Measurements from ENCODE around the gene ABCG2. TPM values are rescaled to one million over a fixed set of nuclear protein-coding genes. Genes with fewer than 3 reads are reported as not detected.

ABCG2 gene
- total RNA-seq, 1 donor from 2014 or later, result under 0.01 TPM

DNA sequence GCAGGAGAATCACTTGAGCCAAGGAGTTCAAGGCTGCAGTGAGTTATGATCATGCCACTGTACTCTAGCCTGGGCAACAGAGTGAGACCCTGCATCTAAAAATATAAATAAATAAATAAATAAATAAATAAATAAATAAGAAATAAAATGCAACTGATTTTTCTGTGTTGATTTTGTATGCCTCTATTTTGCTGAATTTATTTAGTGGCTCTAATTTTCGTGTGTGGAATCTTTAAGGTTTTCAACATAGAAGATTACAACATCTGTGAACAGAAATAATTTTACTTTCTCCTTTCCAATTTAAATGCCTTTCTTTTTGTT lies 30.9 kb upstream of the ABCG2 start:
- no peaks in the 10 kb centered on the region for H3K27me3 ChIP-seq (ENCODE audit: control insufficient read depth, insufficient read depth, low read length)
- no peaks in the 10 kb centered on the region for H3K36me3 ChIP-seq (ENCODE audit: control insufficient read depth, insufficient read depth, low read length)
- no peak overlapping the region for H3K4me3 ChIP-seq (ENCODE audit: low read depth, low read length)
- no peak for DNase-seq (ENCODE audit: low read depth)
- no peak for TF ChIP-seq CTCF (IDR thresholded peaks at IDR 0.05; ENCODE audit: insufficient read depth, low read length, poor library complexity, severe bottlenecking)

GRCh38 chr4:88188738-88189417 lies 30.4 kb upstream of the ABCG2 start:
- DNase-seq (ENCODE audit: low read depth), result no peak

DNA sequence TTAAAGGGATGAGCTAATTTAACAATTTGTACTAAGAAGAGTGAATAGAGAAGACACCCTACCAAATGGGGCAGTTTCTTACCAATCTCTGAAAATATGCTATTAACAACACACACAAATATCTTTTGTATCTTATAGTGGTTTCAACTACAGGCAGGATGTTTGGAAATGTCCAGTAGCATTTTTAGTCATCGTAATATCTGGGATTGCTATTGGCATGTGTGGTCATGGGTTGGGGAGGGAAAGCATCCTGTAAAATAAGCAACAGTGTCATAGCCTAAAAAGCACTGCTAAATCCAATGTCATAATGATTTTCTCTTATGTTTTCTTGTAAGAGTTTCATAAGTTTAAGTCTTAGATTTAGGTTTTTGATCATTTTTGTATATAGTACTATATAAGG lies 29.3 kb upstream of the ABCG2 start:
- Histone ChIP-seq H3K27me3 (ENCODE audit: control insufficient read depth, insufficient read depth, low read length) (no peaks in the 10 kb centered on the region), H3K36me3 (ENCODE audit: control insufficient read depth, insufficient read depth, low read length) (no peaks in the 10 kb centered on the region), H3K4me3 (ENCODE audit: low read depth, low read length) (no peak overlapping the region)
- no peak for DNase-seq (ENCODE audit: low read depth)
- no peak for TF ChIP-seq CTCF (IDR thresholded peaks at IDR 0.05; ENCODE audit: insufficient read depth, low read length, poor library complexity, severe bottlenecking)

More at GRCh38 chr4:88188738-88189417, 30.4 kb upstream of the ABCG2 start:
- no peak for TF ChIP-seq CTCF (IDR thresholded peaks at IDR 0.05; ENCODE audit: insufficient read depth, low read length, poor library complexity, severe bottlenecking)
- H3K27me3 ChIP-seq (ENCODE audit: control insufficient read depth, insufficient read depth, low read length), result no peaks in the 10 kb centered on the region
- no peak overlapping the region for H3K4me3 ChIP-seq (ENCODE audit: low read depth, low read length)
- no peaks in the 10 kb centered on the region for H3K36me3 ChIP-seq (ENCODE audit: control insufficient read depth, insufficient read depth, low read length)

- TF ChIP-seq CTCF (IDR thresholded peaks at IDR 0.05; ENCODE audit: insufficient read depth, low read length, poor library complexity, severe bottlenecking), result no peak
- Histone ChIP-seq H3K4me3 (ENCODE audit: low read depth, low read length) (no peak overlapping the region), H3K27me3 (ENCODE audit: control insufficient read depth, insufficient read depth, low read length) (no peaks in the 10 kb centered on the region), H3K36me3 (ENCODE audit: control insufficient read depth, insufficient read depth, low read length) (no peaks in the 10 kb centered on the region)
- no peak for DNase-seq (ENCODE audit: low read depth)
These were observed 27.5 kb upstream of the ABCG2 start for GRCh38 chr4:88185906-88186305.

DNA sequence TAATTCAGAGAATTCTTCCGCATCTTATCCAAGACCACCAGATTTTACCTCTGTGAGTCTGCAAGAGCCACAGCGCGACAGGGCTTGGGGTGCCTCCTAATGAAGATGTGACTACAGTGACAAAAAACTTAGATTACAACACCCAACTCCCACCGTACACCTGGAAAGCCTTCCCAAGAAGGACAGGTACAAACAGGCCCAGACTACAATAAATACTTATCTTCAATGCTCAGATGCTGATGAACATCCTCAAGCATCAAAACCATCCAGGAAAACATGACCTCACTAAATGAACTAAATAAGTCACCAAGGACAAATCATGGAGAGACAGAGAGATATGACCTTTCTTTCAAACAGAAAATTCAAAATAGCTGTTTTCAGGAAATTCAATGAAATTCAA lies 20.8 kb upstream of the ABCG2 start:
- Histone ChIP-seq H3K36me3 (ENCODE audit: control insufficient read depth, insufficient read depth, low read length) (no peaks in the 10 kb centered on the region), H3K4me3 (ENCODE audit: low read depth, low read length) (no peak overlapping the region), H3K27me3 (ENCODE audit: control insufficient read depth, insufficient read depth, low read length) (no peaks in the 10 kb centered on the region)
- TF ChIP-seq CTCF (IDR thresholded peaks at IDR 0.05; ENCODE audit: insufficient read depth, low read length, poor library complexity, severe bottlenecking), result no peak
- DNase-seq (ENCODE audit: low read depth), result no peak

DNA sequence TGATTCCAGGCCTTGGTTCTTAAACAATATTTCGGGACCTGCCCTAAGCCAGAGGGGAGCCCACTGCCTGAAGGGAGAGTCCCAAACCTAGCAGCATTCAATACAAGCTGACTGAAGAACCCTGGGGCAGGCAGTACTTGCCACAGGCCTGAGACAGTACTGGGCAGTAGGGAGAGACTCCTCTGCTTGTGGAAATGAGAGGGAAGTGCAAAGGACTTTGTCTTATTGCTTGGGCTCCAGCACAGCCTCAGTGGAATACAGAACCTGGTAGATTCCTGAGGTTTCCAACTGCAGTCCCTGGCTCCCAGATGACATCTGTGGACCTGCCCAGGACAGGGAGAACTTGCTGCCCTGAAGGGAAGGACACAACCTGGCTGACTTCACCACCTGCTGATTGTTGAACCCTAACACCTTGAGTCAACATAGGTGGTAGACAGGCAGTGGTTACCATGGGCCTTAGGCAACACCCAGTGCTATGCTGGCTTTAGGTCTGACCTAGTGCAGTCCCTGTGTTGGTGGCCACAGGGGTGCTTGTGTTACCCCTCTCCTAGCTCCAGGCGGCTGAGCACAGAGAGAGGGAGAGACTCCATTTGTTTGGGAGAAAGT lies 20.3 kb upstream of the ABCG2 start:
- no peak for DNase-seq (ENCODE audit: low read depth)
- H3K36me3 ChIP-seq (ENCODE audit: control insufficient read depth, insufficient read depth, low read length), result no peaks in the 10 kb centered on the region

More for the DNA sequence above, 20.3 kb upstream of the ABCG2 start:
- TF ChIP-seq CTCF (IDR thresholded peaks at IDR 0.05; ENCODE audit: insufficient read depth, low read length, poor library complexity, severe bottlenecking), result no peak
- Histone ChIP-seq H3K27me3 (ENCODE audit: control insufficient read depth, insufficient read depth, low read length) (no peaks in the 10 kb centered on the region), H3K4me3 (ENCODE audit: low read depth, low read length) (no peak overlapping the region)

Measured in kidney epithelial cell (primary cell).